Breast epithelium (tissue), 4 donors: ENCODE results near the gene PICALM. TPM values are rescaled to one million over a fixed set of nuclear protein-coding genes. Genes with fewer than 3 reads are reported as not detected.

Experiments
- DNase-seq, 2 donors: peaks; one replicate each; pipeline ENCODE4 v3.0.0-alpha.2; 2019; ENCODE audit warnings: low spot score in 2 of 2
- H3K27ac ChIP-seq, 2 donors: fragments of 200-600 bp; sonication (generic) in 1 of 2; one replicate each; pipeline ENCODE4 v1.5.1; 2016 to 2019; ENCODE audit warnings: mild to moderate bottlenecking in 1 of 2
- H3K27me3 ChIP-seq, 2 donors: fragments of 200-600 bp; sonication (generic) in 1 of 2; one replicate each; pipeline versions ENCODE4 v1.5.1 to v1.6.0; 2017 to 2019; ENCODE audit warnings: control low read depth in 1 of 2, mild to moderate bottlenecking in 1 of 2
- H3K36me3 ChIP-seq: fragments of 200-600 bp; one replicate; pipeline ENCODE4 v1.5.1; 2019
- H3K4me1 ChIP-seq, 2 donors: fragments of 200-600 bp; sonication (generic); one replicate each; pipeline ENCODE4 v1.5.1; 2016 to 2019; ENCODE audit warnings: control low read depth in 1 of 2
- H3K4me3 ChIP-seq, 3 donors: fragments of 200-600 bp; sonication (generic); 1 replicate in 2 of 3; 2 replicates in 1 of 3; pipeline ENCODE4 v1.5.1; 2016 to 2019; ENCODE audit warnings: mild to moderate bottlenecking in 3 of 3, moderate library complexity in 2 of 3
- H3K9me3 ChIP-seq, 2 donors: fragments of 200-600 bp; sonication (generic) in 1 of 2; one replicate each; pipeline ENCODE4 v1.5.1; 2016 to 2019; ENCODE audit warnings: control low read depth in 1 of 2
- CTCF ChIP-seq, 3 donors: fragments of 450-650 bp; IDR thresholded peaks; one replicate each; pipeline ENCODE4 v1.5.1; 2016 to 2017; ENCODE audit warnings: antibody characterized with exemption in 3 of 3, mild to moderate bottlenecking in 3 of 3, moderate library complexity in 3 of 3
- POLR2A ChIP-seq: fragments of 450-650 bp; IDR thresholded peaks from one replicate; pipeline ENCODE4 v1.6.1; 2016; ENCODE audit warnings: antibody characterized with exemption, mild to moderate bottlenecking, moderate library complexity
- POLR2AphosphoS5 ChIP-seq, 3 donors: sonication (generic); formaldehyde crosslinking; IDR thresholded peaks; one replicate each; pipeline ENCODE4 v1.6.1; 2017; ENCODE audit warnings: antibody characterized with exemption in 3 of 3
- intact Hi-C: fragments of 100-400 bp; cut with DNase I; formaldehyde crosslinking; loops from one replicate; pipeline ENCODE4 v1.15.1; 2023; ENCODE audit warnings: low total_unique reads
- total RNA-seq, 3 donors: library from RNA; depleted of rRNA; stranded (reverse); fragments of >200 nt; gene quantifications; one replicate each; pipeline ENCODE4 v1.1.0, GENCODE V29; 2016

Gene PICALM
- total RNA-seq, 3 donors from 2014 or later = 327 to 336 (median 328) TPM

- Histone ChIP-seq H3K9me3 (no peaks in the 10 kb centered on the region), H3K27me3 (no peaks in the 10 kb centered on the region), H3K27ac (peak overlapping the region; percentile 16 to 44), H3K4me3 (peak overlapping the region; percentile 12 to 51 (median 23)), H3K36me3 (no peaks in the 10 kb centered on the region), H3K4me1 (peaks cover 0 to 9% of the 10 kb centered on the region in 2 donors)
- no peak for DNase-seq
- no peak for TF ChIP-seq POLR2AphosphoS5 (IDR thresholded peaks at IDR 0.05)
- intact Hi-C loops = no loop called here
Measured at GRCh38 chr11:86040919-86041850, 27.7 kb downstream of the PICALM start.

- H3K9me3 ChIP-seq = no peaks in the 10 kb centered on the region
- peaks cover 0 to 9% of the 10 kb centered on the region in 2 donors for H3K4me1 ChIP-seq
- intact Hi-C loops = loop anchor here (10.0 kb wide), 1 partner anchor 156 kb away; no protein-coding TSS in a partner anchor
- DNase-seq = no peak
- TF ChIP-seq POLR2A = no peak
- no peak overlapping the region for H3K4me3 ChIP-seq
- H3K36me3 ChIP-seq = no peaks in the 10 kb centered on the region
- H3K27me3 ChIP-seq = no peaks in the 10 kb centered on the region
- H3K27ac ChIP-seq = no peak overlapping the region
Measured at GRCh38 chr11:86039094-86039493, 29.8 kb downstream of the PICALM start.

- TF ChIP-seq POLR2AphosphoS5 (IDR thresholded peaks at IDR 0.05) (no peak), POLR2A (no peak), CTCF (IDR thresholded peaks at IDR 0.05) (no peak)
- no peak for DNase-seq
- no peaks in the 10 kb centered on the region for H3K36me3 ChIP-seq
- peaks cover 0 to 2% of the 10 kb centered on the region in 2 donors for H3K4me1 ChIP-seq
- no peak overlapping the region for H3K4me3 ChIP-seq
- H3K9me3 ChIP-seq = no peaks in the 10 kb centered on the region
- no peaks in the 10 kb centered on the region for H3K27me3 ChIP-seq
- intact Hi-C loops = loop anchor here (10.0 kb wide), 1 partner anchor 157 kb away; no protein-coding TSS in a partner anchor
- no peak overlapping the region for H3K27ac ChIP-seq
Measured at GRCh38 chr11:86037743-86038142, 31.1 kb downstream of the PICALM start.

GRCh38 chr11:86035920-86036319 lies 33.0 kb downstream of the PICALM start:
- H3K4me1 ChIP-seq = no peaks in the 10 kb centered on the region
- intact Hi-C loops = loop anchor here (10.0 kb wide), 1 partner anchor 159 kb away; no protein-coding TSS in a partner anchor

GRCh38 chr11:86035164-86035563 lies 33.7 kb downstream of the PICALM start:
- intact Hi-C loops = loop anchor here (10.0 kb wide), 1 partner anchor 160 kb away; no protein-coding TSS in a partner anchor
- no peaks in the 10 kb centered on the region for H3K36me3 ChIP-seq
- no peak overlapping the region for H3K27ac ChIP-seq
- TF ChIP-seq CTCF (IDR thresholded peaks at IDR 0.05) (no peak), POLR2A (no peak), POLR2AphosphoS5 (IDR thresholded peaks at IDR 0.05) (no peak)
- H3K9me3 ChIP-seq = no peaks in the 10 kb centered on the region
- no peak overlapping the region for H3K4me3 ChIP-seq
- H3K27me3 ChIP-seq = no peaks in the 10 kb centered on the region
- no peaks in the 10 kb centered on the region for H3K4me1 ChIP-seq
- DNase-seq = no peak

More at GRCh38 chr11:86035920-86036319, 33.0 kb downstream of the PICALM start:
- Histone ChIP-seq H3K27me3 (no peaks in the 10 kb centered on the region), H3K9me3 (no peaks in the 10 kb centered on the region), H3K36me3 (no peaks in the 10 kb centered on the region), H3K4me3 (no peak overlapping the region), H3K27ac (no peak overlapping the region)
- TF ChIP-seq POLR2A (no peak), POLR2AphosphoS5 (IDR thresholded peaks at IDR 0.05) (no peak), CTCF (IDR thresholded peaks at IDR 0.05) (no peak)
- DNase-seq = no peak

GRCh38 chr11:86034710-86035109 lies 34.2 kb downstream of the PICALM start:
- H3K27me3 ChIP-seq = no peaks in the 10 kb centered on the region
- no peaks in the 10 kb centered on the region for H3K36me3 ChIP-seq
- H3K9me3 ChIP-seq = no peaks in the 10 kb centered on the region
- no peaks in the 10 kb centered on the region for H3K4me1 ChIP-seq
- H3K27ac ChIP-seq = no peak overlapping the region
- no peak overlapping the region for H3K4me3 ChIP-seq
- intact Hi-C loops = loop anchor here (10.0 kb wide), 1 partner anchor 160 kb away; no protein-coding TSS in a partner anchor
- DNase-seq = no peak
- no peak for TF ChIP-seq POLR2A
- no peak for TF ChIP-seq POLR2AphosphoS5 (IDR thresholded peaks at IDR 0.05)
- no peak for TF ChIP-seq CTCF (IDR thresholded peaks at IDR 0.05)
